Karpas-422 (cell line): ENCODE data around the gene NCKAP5. TPM values are rescaled to one million over a fixed set of nuclear protein-coding genes. Genes with fewer than 3 reads are reported as not detected.
"Not testable (repeated sequence)": the region's sequence is repeated elsewhere in the genome, so short reads cannot be mapped to it uniquely, and the experiment has no call there.

ENCODE experiments used
- DNase-seq: peaks from one replicate; pipeline ENCODE4 v3.0.0-alpha.2; 2015
- H2AFZ ChIP-seq: fragments of 200-600 bp; sonication (generic); 2 replicates; pipeline ENCODE4 v1.6.1; 2014; ENCODE audit warnings: antibody characterized with exemption, low read length, mixed read lengths
- H3K27ac ChIP-seq: fragments of 200-600 bp; sonication (generic); 2 replicates; pipeline ENCODE4 v1.5.1; 2014; ENCODE audit warnings: mild to moderate bottlenecking, low read length, moderate library complexity
- H3K27me3 ChIP-seq: fragments of 200-600 bp; sonication (generic); 2 replicates; pipeline ENCODE4 v1.6.1; 2014; ENCODE audit warnings: low read length, mixed read lengths
- H3K36me3 ChIP-seq: fragments of 200-600 bp; sonication (generic); 2 replicates; pipeline ENCODE4 v1.6.1; 2014; ENCODE audit warnings: low read length, mixed read lengths; ENCODE audit not compliant: insufficient read depth
- H3K4me1 ChIP-seq: fragments of 200-600 bp; sonication (generic); 2 replicates; pipeline ENCODE4 v1.6.1; 2014; ENCODE audit warnings: mild to moderate bottlenecking, low read length, mixed read lengths
- H3K4me2 ChIP-seq: fragments of 200-600 bp; sonication (generic); 2 replicates; pipeline ENCODE4 v1.6.1; 2014; ENCODE audit warnings: low read length, low read depth, mild to moderate bottlenecking; ENCODE audit not compliant: poor library complexity, severe bottlenecking
- H3K4me3 ChIP-seq: fragments of 200-600 bp; sonication (generic); 2 replicates; pipeline ENCODE4 v1.5.1; 2014; ENCODE audit warnings: mild to moderate bottlenecking, antibody characterized with exemption, low read length, mixed read lengths
- H3K79me2 ChIP-seq: fragments of 200-600 bp; sonication (generic); 2 replicates; pipeline ENCODE4 v1.6.1; 2014; ENCODE audit warnings: mild to moderate bottlenecking, low read length, mixed read lengths
- H3K9ac ChIP-seq: fragments of 200-600 bp; sonication (generic); 2 replicates; pipeline ENCODE4 v1.6.0; 2014; ENCODE audit warnings: low read length
- H3K9me2 ChIP-seq: fragments of 200-600 bp; sonication (generic), shearing (Covaris generic); replicated peaks from 2 replicates; pipeline ENCODE4 v1.6.0; 2014; ENCODE audit warnings: mild to moderate bottlenecking, low read length, moderate library complexity; ENCODE audit not compliant: insufficient read depth
- H3K9me3 ChIP-seq: fragments of 300-700, 200-600 bp; sonication (generic); 2 replicates; pipeline ENCODE4 v1.6.1; 2014; ENCODE audit warnings: low read length, mixed read lengths
- H4K20me1 ChIP-seq: fragments of 200-600 bp; sonication (generic); 2 replicates; pipeline ENCODE4 v1.6.1; 2014; ENCODE audit warnings: mild to moderate bottlenecking, antibody characterized with exemption, low read length, low read depth; ENCODE audit not compliant: insufficient read depth
- total RNA-seq: library from RNA; depleted of rRNA; stranded (reverse); fragments of >200 nt; shearing (Covaris generic); gene quantifications from 2 replicates; pipeline ENCODE4 v1.2.3, GENCODE V29; 2014; ENCODE audit warnings: low replicate concordance

The NCKAP5 gene
- total RNA-seq, 1 experiment from 2014 or later, result not detected

- Histone ChIP-seq H3K9me3 (no peaks in the 10 kb centered on the region), H3K79me2 (no peaks in the 10 kb centered on the region)
Measured at GRCh38 chr2:133525613-133526529, 42.4 kb downstream of the NCKAP5 start.

GRCh38 chr2:133525090-133525489 lies 43.2 kb downstream of the NCKAP5 start:
- Histone ChIP-seq H3K27me3 (no peaks in the 10 kb centered on the region), H2AFZ (no peak overlapping the region), H3K4me2 (no peak overlapping the region), H3K79me2 (no peaks in the 10 kb centered on the region), H3K9me3 (no peaks in the 10 kb centered on the region), H3K36me3 (no peaks in the 10 kb centered on the region), H3K4me1 (no peaks in the 10 kb centered on the region), H3K27ac (no peak overlapping the region), H3K4me3 (no peak overlapping the region), H3K9me2 (no peaks in the 10 kb centered on the region), H3K9ac (no peak overlapping the region), H4K20me1 (no peaks in the 10 kb centered on the region)
- DNase-seq, result no peak

More at GRCh38 chr2:133525613-133526529, 42.4 kb downstream of the NCKAP5 start:
- Histone ChIP-seq H3K36me3 (no peaks in the 10 kb centered on the region), H3K27ac (no peak overlapping the region), H3K27me3 (no peaks in the 10 kb centered on the region), H4K20me1 (no peaks in the 10 kb centered on the region), H3K4me2 (no peak overlapping the region), H3K9me2 (no peaks in the 10 kb centered on the region), H3K9ac (no peak overlapping the region), H3K4me1 (no peaks in the 10 kb centered on the region), H2AFZ (no peak overlapping the region), H3K4me3 (no peak overlapping the region)
- DNase-seq, result no peak

DNA sequence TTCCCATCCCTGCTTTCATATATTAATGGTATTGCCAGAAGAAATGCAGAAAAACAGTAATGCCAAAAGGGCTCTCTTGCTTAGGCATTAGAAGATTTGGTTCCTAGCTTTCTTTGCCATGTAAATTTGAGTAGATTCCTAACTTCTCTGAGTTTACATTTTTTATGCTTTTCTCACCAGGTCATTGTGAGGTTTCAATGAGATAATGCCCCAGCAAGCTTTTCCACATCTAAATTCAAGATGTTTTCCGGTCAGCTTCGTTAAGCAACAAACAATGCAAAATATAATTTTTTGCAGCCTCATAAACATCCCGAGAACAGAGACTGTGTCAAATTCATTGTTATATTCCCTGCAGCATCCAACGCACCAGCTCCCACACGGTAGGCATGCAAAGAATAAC lies 44.9 kb downstream of the NCKAP5 start:
- Histone ChIP-seq H3K9me3 (no peaks in the 10 kb centered on the region), H3K27ac (no peak overlapping the region), H3K79me2 (no peaks in the 10 kb centered on the region), H3K9me2 (no peaks in the 10 kb centered on the region), H4K20me1 (no peaks in the 10 kb centered on the region), H3K27me3 (no peaks in the 10 kb centered on the region), H2AFZ (no peak overlapping the region), H3K4me1 (no peaks in the 10 kb centered on the region), H3K4me2 (no peak overlapping the region), H3K4me3 (no peak overlapping the region), H3K9ac (no peak overlapping the region), H3K36me3 (no peaks in the 10 kb centered on the region)
- no peak for DNase-seq

DNA sequence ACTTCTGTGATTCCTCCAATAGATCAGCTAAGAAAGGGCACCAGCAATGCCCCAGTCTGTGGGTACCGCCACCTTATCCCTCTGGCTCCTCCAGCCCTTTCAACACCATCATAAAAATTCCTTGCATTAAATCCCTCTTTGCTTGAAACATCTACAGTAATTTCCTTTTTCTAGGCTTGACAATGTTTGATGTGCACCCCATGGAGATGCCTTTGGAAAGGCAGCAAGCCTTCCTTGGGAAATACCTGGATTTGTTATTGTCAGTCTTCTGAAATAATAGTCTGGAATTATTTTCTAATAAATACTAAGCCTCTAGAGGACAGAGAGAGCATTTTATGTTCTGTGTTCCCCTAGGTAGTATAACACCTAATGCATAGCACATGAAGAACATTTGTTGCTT lies 46.1 kb downstream of the NCKAP5 start:
- DNase-seq, result no peak
- Histone ChIP-seq H3K79me2 (no peaks in the 10 kb centered on the region), H3K36me3 (no peaks in the 10 kb centered on the region), H3K4me1 (no peaks in the 10 kb centered on the region), H3K27ac (no peak overlapping the region), H3K9me3 (no peaks in the 10 kb centered on the region), H3K27me3 (no peaks in the 10 kb centered on the region), H2AFZ (no peak overlapping the region), H4K20me1 (no peaks in the 10 kb centered on the region), H3K4me2 (no peak overlapping the region), H3K4me3 (no peak overlapping the region), H3K9me2 (no peaks in the 10 kb centered on the region), H3K9ac (no peak overlapping the region)

- Histone ChIP-seq H3K9me2 (no peaks in the 10 kb centered on the region), H3K79me2 (no peaks in the 10 kb centered on the region), H3K4me1 (no peaks in the 10 kb centered on the region), H4K20me1 (no peaks in the 10 kb centered on the region), H3K9ac (no peak overlapping the region), H3K9me3 (no peaks in the 10 kb centered on the region), H3K4me3 (no peak overlapping the region), H2AFZ (no peak overlapping the region), H3K27me3 (no peaks in the 10 kb centered on the region), H3K27ac (no peak overlapping the region), H3K36me3 (no peaks in the 10 kb centered on the region), H3K4me2 (no peak overlapping the region)
- DNase-seq, result no peak
Measured at GRCh38 chr2:133521146-133521745, 47.0 kb downstream of the NCKAP5 start.

DNA sequence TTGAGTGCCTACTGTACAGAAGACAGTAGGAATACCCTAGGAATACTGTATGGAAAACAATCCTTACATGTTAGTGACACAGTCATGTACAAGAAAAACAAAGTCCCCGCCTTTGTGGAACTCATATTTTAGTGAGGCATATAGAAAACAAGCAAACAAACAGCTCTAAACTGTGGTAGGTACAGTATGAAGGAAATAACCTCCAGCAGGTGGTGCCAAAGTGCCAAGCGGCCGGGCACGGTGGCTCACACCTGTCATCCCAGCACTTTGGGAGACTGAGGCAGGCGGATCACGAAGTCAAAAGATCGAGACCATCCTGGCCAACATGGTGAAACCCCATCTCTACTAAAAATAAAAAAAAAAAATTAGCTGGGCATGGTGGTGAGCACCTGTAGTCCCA lies 48.6 kb downstream of the NCKAP5 start:
- DNase-seq, result peak; percentile 49
- not testable (repeated sequence) for H3K79me2 ChIP-seq, H3K9me2 ChIP-seq, H3K4me2 ChIP-seq, H4K20me1 ChIP-seq, H3K27ac ChIP-seq, H2AFZ ChIP-seq, H3K4me3 ChIP-seq, H3K27me3 ChIP-seq, H3K9ac ChIP-seq, H3K36me3 ChIP-seq, H3K4me1 ChIP-seq, H3K9me3 ChIP-seq

- H2AFZ ChIP-seq, result no peak overlapping the region
- no peaks in the 10 kb centered on the region for H3K79me2 ChIP-seq
- H3K9me2 ChIP-seq, result no peaks in the 10 kb centered on the region
- no peak overlapping the region for H3K9ac ChIP-seq
- H4K20me1 ChIP-seq, result no peaks in the 10 kb centered on the region
- H3K4me2 ChIP-seq, result no peak overlapping the region
- no peaks in the 10 kb centered on the region for H3K36me3 ChIP-seq
- DNase-seq, result no peak
- H3K4me3 ChIP-seq, result no peak overlapping the region
- H3K9me3 ChIP-seq, result no peaks in the 10 kb centered on the region
- H3K27me3 ChIP-seq, result no peaks in the 10 kb centered on the region
- H3K4me1 ChIP-seq, result no peaks in the 10 kb centered on the region
- H3K27ac ChIP-seq, result no peak overlapping the region
Measured at GRCh38 chr2:133518700-133519344, 49.4 kb downstream of the NCKAP5 start.

GRCh38 chr2:133517876-133518275 lies 50.4 kb downstream of the NCKAP5 start:
- no peak for DNase-seq
- no peak overlapping the region for H3K9ac ChIP-seq
- H3K27me3 ChIP-seq, result no peaks in the 10 kb centered on the region
- H3K79me2 ChIP-seq, result no peaks in the 10 kb centered on the region
- no peak overlapping the region for H2AFZ ChIP-seq
- no peaks in the 10 kb centered on the region for H3K9me2 ChIP-seq
- no peak overlapping the region for H3K4me3 ChIP-seq
- no peaks in the 10 kb centered on the region for H3K4me1 ChIP-seq
- H3K27ac ChIP-seq, result no peak overlapping the region
- H3K4me2 ChIP-seq, result no peak overlapping the region
- no peaks in the 10 kb centered on the region for H4K20me1 ChIP-seq
- H3K36me3 ChIP-seq, result no peaks in the 10 kb centered on the region
- H3K9me3 ChIP-seq, result no peaks in the 10 kb centered on the region
